ENCODE data around the gene NAA60.
"Not testable (repeated sequence)": the region's sequence is repeated elsewhere in the genome, so short reads cannot be mapped to it uniquely, and the experiment has no call there.

NAA60 gene

DNA sequence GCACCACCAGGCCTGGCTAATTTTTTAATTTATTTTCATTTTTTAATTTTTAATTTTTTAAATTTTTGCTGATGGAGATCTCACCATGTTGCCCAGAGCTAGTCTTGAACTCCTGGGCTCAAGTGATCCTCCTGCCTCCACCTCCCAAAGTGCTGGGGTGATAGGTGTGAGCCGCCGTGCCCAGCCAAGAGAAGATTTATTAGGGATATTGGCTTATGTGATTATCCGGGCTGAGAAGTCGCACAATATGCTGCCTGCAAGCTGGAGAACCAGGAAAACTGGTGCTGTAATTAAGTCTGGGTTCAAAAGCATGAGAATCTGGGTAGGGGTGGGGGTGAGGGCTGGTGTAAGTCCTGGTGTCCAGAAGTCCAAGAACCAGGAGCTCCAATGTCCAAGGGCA lies 54.3 kb downstream of the NAA60 start:
- H3K4me3 ChIP-seq (ENCODE audit: low read depth, low read length): no peak overlapping the region
- TF ChIP-seq, protein P1, sequence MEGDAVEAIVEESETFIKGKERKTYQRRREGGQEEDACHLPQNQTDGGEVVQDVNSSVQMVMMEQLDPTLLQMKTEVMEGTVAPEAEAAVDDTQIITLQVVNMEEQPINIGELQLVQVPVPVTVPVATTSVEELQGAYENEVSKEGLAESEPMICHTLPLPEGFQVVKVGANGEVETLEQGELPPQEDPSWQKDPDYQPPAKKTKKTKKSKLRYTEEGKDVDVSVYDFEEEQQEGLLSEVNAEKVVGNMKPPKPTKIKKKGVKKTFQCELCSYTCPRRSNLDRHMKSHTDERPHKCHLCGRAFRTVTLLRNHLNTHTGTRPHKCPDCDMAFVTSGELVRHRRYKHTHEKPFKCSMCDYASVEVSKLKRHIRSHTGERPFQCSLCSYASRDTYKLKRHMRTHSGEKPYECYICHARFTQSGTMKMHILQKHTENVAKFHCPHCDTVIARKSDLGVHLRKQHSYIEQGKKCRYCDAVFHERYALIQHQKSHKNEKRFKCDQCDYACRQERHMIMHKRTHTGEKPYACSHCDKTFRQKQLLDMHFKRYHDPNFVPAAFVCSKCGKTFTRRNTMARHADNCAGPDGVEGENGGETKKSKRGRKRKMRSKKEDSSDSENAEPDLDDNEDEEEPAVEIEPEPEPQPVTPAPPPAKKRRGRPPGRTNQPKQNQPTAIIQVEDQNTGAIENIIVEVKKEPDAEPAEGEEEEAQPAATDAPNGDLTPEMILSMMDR (IDR thresholded peaks at IDR 0.05; ENCODE audit: low read depth, low read length): no peak
- H3K27me3 ChIP-seq: no peaks in the 10 kb centered on the region
- H3K9me3 ChIP-seq: no peaks in the 10 kb centered on the region
- DNase-seq: no peak
- no peaks in the 10 kb centered on the region for H3K36me3 ChIP-seq
- H3K4me1 ChIP-seq: no peaks in the 10 kb centered on the region

DNA sequence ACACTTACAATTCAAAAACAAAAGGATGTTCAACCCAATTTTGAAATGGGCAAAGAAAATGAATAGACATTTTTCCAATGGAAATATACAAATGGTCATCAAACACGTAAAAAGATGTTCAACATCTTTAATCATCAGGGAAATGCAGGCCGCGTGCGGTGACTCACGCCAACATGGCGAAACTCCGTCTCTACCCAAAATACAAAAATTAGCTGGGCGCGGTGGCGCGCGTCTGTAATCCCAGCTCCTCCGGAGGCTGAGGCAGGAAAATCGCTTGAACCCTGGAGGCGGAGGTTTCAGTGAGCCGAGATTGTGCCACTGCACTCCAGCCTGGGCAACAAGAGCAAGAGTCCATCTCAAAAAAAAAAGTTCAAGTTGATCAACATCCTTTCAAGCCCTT lies 55.5 kb downstream of the NAA60 start:
- no peaks in the 10 kb centered on the region for H3K4me1 ChIP-seq
- no peaks in the 10 kb centered on the region for H3K9me3 ChIP-seq
- H3K4me3 ChIP-seq (ENCODE audit: low read depth, low read length): no peak overlapping the region
- TF ChIP-seq, protein P1 (IDR thresholded peaks at IDR 0.05; ENCODE audit: low read depth, low read length): no peak
- DNase-seq: no peak
- no peaks in the 10 kb centered on the region for H3K27me3 ChIP-seq
- no peaks in the 10 kb centered on the region for H3K36me3 ChIP-seq

DNA sequence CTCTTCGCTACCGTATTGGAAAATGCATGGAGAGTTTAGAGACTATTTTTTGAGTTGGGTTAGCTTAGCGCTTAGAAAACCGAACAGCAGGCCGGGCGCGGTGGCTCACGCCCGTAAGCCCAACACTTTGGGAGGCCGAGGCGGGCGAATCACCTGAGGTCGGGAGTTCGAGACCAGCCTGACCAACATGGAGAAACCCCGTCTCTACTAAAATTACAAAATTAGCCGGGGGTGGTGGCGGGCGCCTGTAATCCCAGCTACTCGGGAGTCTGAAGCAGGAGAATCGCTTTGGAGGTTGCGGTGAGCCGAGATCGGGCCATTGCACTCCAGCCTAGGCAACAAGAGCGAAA lies 57.9 kb downstream of the NAA60 start:
- H3K27me3 ChIP-seq, H3K36me3 ChIP-seq, H3K9me3 ChIP-seq: not testable (repeated sequence)

DNA sequence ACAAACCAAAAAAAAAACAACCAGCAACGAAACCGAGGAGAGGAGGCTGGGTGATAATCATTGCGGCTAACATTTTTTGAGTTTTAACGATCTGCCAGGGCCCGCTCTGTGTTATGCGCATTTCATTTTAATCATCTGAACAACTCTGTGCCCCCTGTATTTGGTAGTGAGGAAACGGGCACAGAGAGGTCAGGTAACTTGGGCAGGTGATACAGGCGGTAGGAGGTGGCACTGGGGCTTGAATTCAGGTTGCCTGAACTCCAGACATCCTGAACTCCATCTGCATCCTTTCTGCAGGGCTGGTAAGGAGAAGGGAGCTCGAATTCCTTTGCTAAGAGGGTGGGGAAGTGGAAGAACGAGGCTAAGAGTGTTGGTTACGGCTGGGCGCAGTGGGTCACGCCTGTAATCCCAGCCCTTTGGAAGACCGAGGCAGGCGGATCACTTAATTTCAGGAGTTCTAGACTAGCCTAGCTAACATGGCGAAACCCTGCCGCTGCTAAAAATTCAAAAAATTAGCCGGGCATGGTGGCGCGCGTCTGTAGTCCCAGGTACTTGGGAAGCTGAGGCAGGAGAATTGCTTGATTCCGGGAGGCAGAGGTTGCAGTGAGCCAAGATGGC lies 58.4 kb downstream of the NAA60 start:
- TF ChIP-seq, protein P1 (IDR thresholded peaks at IDR 0.05; ENCODE audit: low read depth, low read length): no peak
- DNase-seq: no peak
- Histone ChIP-seq H3K9me3 (no peaks in the 10 kb centered on the region), H3K4me3 (ENCODE audit: low read depth, low read length) (peak overlapping the region; percentile 91), H3K27me3 (no peaks in the 10 kb centered on the region), H3K36me3 (peaks cover 3% of the 10 kb centered on the region; the same call in 1 of the 2 replicates), H3K4me1 (no peaks in the 10 kb centered on the region)

More for the DNA sequence above, 57.9 kb downstream of the NAA60 start:
- DNase-seq, H3K4me1 ChIP-seq: not testable (repeated sequence)
- peak overlapping the region; percentile 91 for H3K4me3 ChIP-seq (ENCODE audit: low read depth, low read length)

DNA sequence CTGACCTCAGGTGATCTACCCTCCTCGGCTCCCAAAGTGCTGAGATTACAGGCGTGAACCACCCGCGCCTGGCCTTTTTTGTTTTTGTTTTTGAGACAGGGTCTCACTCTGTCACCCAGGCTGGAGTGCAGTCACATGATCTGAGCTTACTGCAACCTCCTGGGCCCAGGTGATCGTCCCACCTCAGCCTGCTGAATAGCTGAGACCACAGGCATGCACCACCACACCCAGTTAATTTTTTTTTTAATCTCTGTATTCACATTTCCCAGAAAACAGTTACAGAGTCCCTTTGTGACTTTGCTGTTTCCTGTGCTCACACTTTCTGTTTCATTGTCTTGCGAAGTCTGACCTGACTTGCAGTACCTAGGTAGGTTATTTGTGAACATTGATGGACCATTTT lies 60.0 kb downstream of the NAA60 start:
- Histone ChIP-seq H3K36me3 (peaks cover 5% of the 10 kb centered on the region; the same call in 1 of the 2 replicates), H3K4me1 (no peaks in the 10 kb centered on the region), H3K9me3 (no peaks in the 10 kb centered on the region), H3K27me3 (no peaks in the 10 kb centered on the region), H3K4me3 (ENCODE audit: low read depth, low read length) (no peak overlapping the region)
- DNase-seq: no peak
- TF ChIP-seq, protein P1 (IDR thresholded peaks at IDR 0.05; ENCODE audit: low read depth, low read length): no peak

DNA sequence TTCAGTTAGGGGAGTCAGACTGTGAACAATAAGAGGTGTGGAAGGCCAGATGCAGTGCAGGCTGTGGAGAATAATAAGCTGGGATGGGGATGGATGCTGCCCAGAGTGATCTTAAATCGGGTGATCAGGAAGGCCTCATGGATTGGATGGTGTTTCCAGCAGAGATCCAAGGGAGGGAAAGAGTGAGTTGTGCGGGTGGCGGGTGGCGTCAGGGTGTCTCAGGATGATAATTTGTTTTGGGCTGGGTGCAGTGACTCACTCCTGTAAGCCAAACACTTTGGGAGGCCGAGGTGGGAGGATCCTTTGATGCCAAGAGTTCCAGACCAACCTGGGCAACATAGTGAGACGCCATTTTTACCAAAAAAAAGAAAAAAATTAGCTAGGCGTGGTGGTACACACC lies 65.3 kb downstream of the NAA60 start:
- H3K4me1 ChIP-seq: no peaks in the 10 kb centered on the region
- peaks cover 21% of the 10 kb centered on the region for H3K36me3 ChIP-seq
- no peak for DNase-seq
- H3K4me3 ChIP-seq (ENCODE audit: low read depth, low read length): no peak overlapping the region
- TF ChIP-seq, protein P1 (IDR thresholded peaks at IDR 0.05; ENCODE audit: low read depth, low read length): no peak
- no peaks in the 10 kb centered on the region for H3K9me3 ChIP-seq
- H3K27me3 ChIP-seq: no peaks in the 10 kb centered on the region
